NCI-H1092 treated with DMSO at 0.1 percent for 48 hours (cell line): ENCODE data around the gene ACP2.
"Not testable (repeated sequence)": the region's sequence is repeated elsewhere in the genome, so short reads cannot be mapped to it uniquely, and the experiment has no call there.

ENCODE experiments used
- DNase-seq: peaks from one replicate; lab custom pipeline; 2025; lab: John Stamatoyannopoulos, UW

The ACP2 gene

GRCh38 chr11:47243454-47243853 lies 5.2 kb downstream of the ACP2 start:
- DNase-seq = no peak

DNA sequence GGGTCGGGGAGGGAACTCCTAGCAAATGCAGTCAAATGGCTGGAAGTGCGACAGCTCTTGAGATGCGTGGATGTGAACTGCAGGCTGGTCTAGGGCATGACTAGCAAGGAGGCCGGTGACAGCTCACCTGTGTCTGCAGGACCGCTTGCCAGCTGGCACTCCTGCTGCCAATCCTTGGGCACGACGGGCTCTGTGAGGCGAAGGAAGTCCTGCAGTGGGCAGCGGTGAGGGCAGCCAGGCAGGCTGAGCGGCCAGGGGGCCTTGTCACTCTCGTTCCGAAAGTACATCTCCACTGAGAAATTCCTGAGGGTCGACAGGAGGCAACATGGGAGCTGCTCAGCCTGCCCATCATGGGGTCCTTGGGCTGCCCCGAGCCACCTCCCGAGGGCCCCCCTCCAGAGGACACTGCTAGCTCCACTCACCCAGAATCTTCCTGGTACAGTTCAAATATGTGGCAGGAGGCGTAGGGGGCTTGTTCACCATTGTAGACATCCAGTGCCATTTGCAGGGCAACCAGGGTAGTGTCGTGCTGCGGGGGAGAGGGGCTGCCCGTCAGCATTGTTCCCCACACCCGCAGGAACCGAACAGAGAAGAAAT lies 5.9 kb downstream of the ACP2 start:
- DNase-seq = no peak

DNA sequence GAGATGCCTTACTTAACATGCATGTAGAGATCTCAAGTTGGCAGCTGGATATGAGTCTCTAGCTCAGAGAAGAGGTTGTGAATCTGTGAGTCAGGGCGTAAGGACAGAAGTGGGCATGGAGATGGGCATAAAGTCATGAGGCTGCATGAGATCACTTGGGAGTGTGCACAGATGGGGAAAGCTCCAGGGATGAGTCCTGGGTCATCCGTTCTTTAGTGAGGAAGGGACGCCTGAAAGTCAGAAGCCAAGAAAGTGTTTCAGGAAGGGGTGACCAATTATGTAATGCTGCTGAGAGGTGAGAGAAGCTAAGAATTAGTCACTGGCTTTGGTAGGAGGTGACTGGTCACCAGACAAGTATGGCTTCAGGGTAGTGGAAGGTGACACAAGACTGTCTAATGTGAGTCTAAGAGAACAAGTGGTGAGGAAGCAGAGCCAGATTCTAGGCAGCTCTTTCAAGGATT lies 6.7 kb downstream of the ACP2 start:
- DNase-seq = no peak

GRCh38 chr11:47239852-47240251 lies 8.8 kb downstream of the ACP2 start:
- DNase-seq = no peak

- no peak for DNase-seq
Measured at GRCh38 chr11:47236482-47236881, 12.1 kb downstream of the ACP2 start.

- no peak for DNase-seq
Measured at GRCh38 chr11:47235163-47235562, 13.5 kb downstream of the ACP2 start.

- peak; percentile 60 for DNase-seq
Measured at GRCh38 chr11:47234669-47235100, 13.9 kb downstream of the ACP2 start.

DNA sequence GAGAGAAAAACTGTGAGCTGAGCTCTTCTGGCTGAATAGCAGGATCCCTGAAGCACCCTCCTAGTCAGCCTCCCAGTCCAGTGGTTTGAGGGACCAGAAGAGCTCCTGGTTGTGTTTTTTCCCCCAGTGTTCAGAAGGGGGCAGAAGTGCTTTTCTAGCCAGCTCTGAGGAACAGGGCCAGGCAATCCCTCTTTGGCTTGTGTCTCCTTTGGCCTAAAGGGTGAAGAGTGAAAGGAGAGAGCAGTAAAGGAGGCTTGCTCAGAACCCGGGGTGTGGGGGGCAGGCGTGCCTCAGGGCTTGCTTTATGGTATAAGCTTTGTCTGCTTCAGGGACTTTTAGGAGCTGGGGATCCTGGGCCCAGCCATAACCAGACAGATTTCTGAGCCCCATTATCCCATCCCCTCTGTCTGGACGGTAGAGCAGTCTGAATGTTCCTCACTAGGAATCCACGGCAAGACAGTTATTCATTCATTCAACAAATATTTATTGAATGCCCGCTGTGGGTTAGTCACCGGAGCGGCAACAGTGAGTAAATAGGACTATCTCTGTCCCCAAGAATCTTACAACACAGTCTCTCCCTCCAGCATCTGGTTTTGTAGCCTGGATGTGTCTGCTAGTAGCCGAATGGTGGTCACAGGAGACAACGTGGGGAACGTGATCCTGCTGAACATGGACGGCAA lies 14.5 kb downstream of the ACP2 start:
- DNase-seq = peak; percentile 53

DNA sequence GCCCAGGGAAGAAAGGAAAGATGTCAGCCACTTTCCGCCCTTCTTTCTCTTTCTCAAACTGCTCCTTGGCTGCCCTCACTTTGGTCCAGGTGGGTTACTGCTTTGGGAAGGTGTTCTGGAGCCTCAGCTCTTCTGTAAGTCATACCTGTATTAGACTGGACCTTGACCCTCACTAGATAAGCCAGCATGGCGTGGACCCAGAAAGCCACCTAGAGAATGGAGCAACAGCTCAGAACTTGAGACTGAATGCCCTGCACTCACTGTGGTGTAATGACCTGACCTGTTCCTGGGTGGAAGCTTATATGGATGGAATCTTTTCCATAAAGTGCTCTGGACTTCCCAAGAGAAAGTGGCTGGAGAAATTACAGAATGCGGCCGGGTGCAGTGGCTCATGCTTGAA lies 15.6 kb downstream of the ACP2 start:
- DNase-seq = no peak

- no peak for DNase-seq
Measured at GRCh38 chr11:47229161-47229560, 19.5 kb downstream of the ACP2 start.

DNA sequence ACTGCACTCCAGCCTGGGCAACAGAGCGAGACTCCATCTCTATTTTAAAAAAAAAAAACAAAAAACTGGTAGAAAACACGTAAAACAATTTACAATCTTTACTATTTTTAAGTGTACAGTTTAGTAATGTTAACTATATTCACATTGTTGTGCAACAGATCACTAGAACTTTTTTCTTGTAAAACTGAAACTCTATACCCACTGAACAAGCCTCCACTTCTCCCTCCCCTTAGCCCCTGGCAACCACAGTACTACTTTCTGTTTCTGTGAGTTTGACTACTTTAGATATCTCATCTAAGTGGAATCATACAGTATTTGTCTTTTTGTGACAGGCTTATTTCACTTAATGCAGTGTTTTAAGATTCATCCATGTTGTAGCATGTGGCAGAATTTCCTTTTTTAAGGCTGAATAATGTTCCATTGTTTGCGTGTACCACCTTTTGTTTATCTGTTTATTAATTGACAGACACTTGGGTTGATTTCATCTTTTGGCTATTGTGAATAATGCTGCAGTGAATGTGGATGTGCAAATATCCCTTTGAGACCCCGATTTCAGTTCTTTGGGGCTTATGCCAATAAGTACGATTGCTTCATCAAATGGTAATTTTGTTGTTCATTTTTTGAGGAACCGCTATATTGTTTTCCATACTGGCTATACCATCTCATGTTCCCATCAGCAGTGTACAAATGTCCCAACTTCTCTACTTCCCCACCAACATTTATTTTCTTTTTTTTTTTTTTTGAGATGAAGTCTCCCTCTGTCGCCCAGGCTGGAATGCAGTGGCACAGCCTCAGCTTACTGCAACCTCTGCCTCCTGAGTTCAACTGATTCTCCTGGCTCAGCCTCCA lies 22.8 kb downstream of the ACP2 start:
- DNase-seq = no peak

- no peak for DNase-seq
Measured at GRCh38 chr11:47222696-47223095, 25.9 kb downstream of the ACP2 start.

DNA sequence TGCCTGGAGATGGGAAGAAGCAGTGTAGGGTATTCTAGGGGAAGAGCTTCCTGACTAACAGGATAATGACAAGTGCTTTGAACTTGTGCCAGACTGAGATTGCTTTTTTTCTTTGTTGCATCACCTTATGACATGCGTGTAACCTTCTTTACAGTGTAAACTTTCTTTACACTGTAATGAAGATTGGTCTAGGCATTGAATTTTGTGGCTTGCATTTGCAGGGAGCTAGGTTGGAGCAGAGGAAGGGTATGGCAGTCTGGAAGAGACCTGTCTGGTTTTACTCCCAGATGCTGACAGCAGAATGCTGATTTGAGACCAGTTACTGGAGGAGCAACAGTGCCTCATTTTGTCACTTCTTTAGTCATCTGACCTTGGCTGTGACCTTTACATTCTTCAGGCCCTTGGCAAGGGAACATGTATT lies 28.2 kb downstream of the ACP2 start:
- no peak for DNase-seq

DNA sequence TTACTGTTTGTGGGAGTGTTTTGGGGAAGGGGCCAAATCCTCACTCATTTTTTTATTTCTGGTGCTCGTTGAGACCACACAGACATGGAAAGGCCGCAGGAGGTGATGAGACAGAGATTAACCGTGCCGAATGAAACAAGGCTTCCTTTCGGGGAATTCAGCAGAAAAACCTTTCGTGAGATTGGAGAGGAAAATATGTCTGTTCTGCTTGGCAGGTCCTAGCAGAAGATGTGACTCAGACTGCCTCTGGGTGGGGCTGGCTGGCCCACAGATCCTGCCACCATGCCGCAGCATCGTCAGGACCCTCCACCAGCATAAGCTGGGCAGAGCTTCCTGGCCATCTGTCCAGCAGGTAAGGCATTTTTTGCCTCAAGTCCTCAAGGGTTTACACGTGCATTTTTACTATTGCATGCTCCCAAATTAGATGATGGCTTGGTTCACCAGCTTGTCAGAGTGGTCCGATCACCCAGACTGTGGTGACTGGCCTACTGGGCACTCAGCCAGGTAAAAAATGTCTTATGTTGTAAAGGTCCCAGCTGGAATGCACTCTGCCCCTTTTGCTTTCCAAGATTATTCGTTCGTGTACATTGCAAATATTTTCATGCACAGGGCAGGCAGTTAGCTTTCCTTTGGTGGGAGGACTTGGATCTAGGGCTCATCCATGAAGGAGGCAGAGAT lies 32.4 kb downstream of the ACP2 start:
- peak; percentile 45 for DNase-seq

GRCh38 chr11:47215366-47215910 lies 33.2 kb downstream of the ACP2 start:
- DNase-seq = no peak

- peak; percentile 89 for DNase-seq
Measured at GRCh38 chr11:47213950-47214565, 34.6 kb downstream of the ACP2 start.

GRCh38 chr11:47212938-47213337 lies 35.7 kb downstream of the ACP2 start:
- DNase-seq = no peak

DNA sequence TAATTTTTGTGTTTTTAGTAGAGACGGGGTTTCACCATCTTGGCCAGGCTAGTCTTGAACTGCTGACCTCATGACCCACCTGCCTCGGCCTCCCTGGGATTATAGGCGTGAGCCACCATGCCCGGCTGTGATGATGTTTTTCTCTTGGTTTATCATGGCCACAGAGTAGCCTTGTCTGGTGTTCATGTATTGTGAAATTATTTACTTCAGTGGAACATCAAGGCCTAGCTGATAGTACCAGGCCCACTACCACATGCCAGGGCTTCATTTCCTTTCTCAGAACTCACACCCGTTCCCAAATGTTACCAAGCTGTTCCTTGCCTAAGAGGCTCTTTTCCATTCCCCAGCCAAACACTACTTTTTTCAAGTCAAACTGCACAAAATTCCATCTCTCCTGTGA lies 40.0 kb downstream of the ACP2 start:
- no peak for DNase-seq

GRCh38 chr11:47208008-47208552 lies 40.5 kb downstream of the ACP2 start:
- not testable (repeated sequence) for DNase-seq

DNA sequence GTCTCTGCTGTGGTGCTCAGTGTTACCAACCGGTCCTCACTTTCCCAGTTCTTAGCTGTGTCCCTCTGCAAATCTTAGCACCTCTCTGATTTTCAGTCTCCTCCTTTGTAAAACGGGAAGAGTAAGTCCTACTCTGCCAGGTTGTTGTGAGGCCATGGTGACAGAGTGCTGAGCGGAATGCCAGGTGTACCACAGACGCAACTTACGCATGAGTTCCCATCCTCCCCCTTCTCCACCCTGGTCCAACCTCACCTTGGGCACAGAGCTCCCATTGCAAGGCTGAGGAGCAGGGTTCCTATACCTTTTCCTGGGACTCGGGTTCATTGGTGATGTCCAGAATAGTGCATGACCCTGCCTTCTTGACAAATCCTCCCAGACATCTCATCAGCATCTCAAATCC lies 41.2 kb downstream of the ACP2 start:
- no peak for DNase-seq

DNA sequence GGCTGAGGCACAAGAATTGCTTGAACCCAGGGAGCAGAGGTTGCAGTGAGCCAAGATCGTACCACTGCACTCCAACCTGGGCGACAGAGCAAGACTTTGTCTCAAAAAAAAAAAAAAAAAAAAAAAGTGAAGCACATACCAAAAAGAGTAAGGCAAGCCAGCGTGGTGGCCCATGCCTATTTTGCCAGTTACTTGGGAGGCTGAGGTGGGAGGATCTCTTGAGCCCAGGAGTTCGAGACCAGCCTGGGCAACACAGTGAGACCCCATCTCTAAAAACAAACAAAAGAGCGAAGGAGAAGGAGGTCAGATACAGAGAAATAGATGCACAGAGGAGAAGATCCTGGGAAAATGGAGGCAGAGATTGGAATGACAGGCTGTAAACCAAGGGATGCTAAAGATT lies 42.0 kb downstream of the ACP2 start:
- DNase-seq = not testable (repeated sequence)
